K562 (cell line): Measurements from ENCODE around the gene MECR. TPM values are rescaled to one million over a fixed set of nuclear protein-coding genes. Genes with fewer than 3 reads are reported as not detected.

Experiments
- ATAC-seq: fragments of 200-7000 bp; cut with Tn5 transposase; 3 replicates; pipeline ENCODE4 v1.9.1; 2020; ENCODE audit warnings: moderate library complexity
- BruUV-seq: library from RNA; stranded (reverse); fragments of 400-500 nt; replicated peaks from 2 replicates; lab custom pipeline; 2021; lab: Mats Ljungman, UMichigan
- CTCF ChIA-PET: fragments of 300-600 bp; formaldehyde crosslinking; extraction: SDS; loops from one replicate; lab custom pipeline; 2021; ENCODE audit warnings: low intra/inter-chr PET ratio; lab: Yijun Ruan, JAX
- POLR2A ChIA-PET: fragments of 300-600, 350-650 bp; sonication (Branson Sonifier 250); formaldehyde crosslinking; extraction: SDS; loops from one replicate; lab custom pipeline; 2021; ENCODE audit warnings: antibody characterized with exemption, inconsistent platforms; lab: Yijun Ruan, JAX
- DNase-seq, 4 experiments: peaks; one replicate each; pipeline versions ENCODE4 v3.0.0 to v3.0.0-alpha.2; 2011 to 2018; ENCODE audit warnings: low spot score in 3 of 4, mixed read lengths in 3 of 4; ENCODE audit errors: extremely low read depth in 1 of 4
- FAIRE-seq: peaks from 2 replicates; lab custom pipeline; 2011; peaks lifted over from hg19 to GRCh38; lab: Jason Lieb, UNC
- H2AFZ ChIP-seq: 2 replicates; pipeline ENCODE4 v1.6.0; 2011; ENCODE audit warnings: low read depth, low read length, control low read depth, inconsistent platforms
- H3K27ac ChIP-seq: fragments of 200-600 bp; 3 replicates; pipeline ENCODE4 v1.8.0; 2011; ENCODE audit warnings: low read depth, mild to moderate bottlenecking, control low read depth, inconsistent platforms, low read length, moderate library complexity, mixed read lengths; ENCODE audit errors: extremely low read depth
- H3K27me3 ChIP-seq, 2 experiments: fragments of 300-600 bp in 1 of 2; 2 replicates in 1 of 2; 3 replicates in 1 of 2; pipeline versions ENCODE4 v1.6.0 to v1.8.0; 2011; ENCODE audit warnings: inconsistent platforms in 2 of 2, low read length in 2 of 2, mild to moderate bottlenecking in 1 of 2, mixed read lengths in 1 of 2, moderate library complexity in 1 of 2; ENCODE audit not compliant: control insufficient read depth in 2 of 2, insufficient read depth in 2 of 2
- H3K36me3 ChIP-seq: fragments of 300-600 bp; 3 replicates; pipeline ENCODE4 v1.8.0; 2011; ENCODE audit warnings: mild to moderate bottlenecking, low read length, inconsistent platforms; ENCODE audit not compliant: control insufficient read depth, insufficient read depth
- H3K4me1 ChIP-seq, 2 experiments: fragments of 200-600 bp in 1 of 2; replicated peaks in 1 of 2; 2 replicates in 1 of 2; 3 replicates in 1 of 2; pipeline versions ENCODE4 v1.5.1 to v1.8.0; 2011; ENCODE audit warnings: inconsistent platforms in 2 of 2, low read length in 2 of 2, mild to moderate bottlenecking in 1 of 2, mixed read lengths in 1 of 2, moderate library complexity in 1 of 2; ENCODE audit not compliant: control insufficient read depth in 2 of 2, insufficient read depth in 2 of 2
- H3K4me2 ChIP-seq: 2 replicates; pipeline ENCODE4 v1.6.1; 2011; ENCODE audit warnings: low read length, control low read depth, inconsistent platforms, mixed read lengths; ENCODE audit not compliant: insufficient read depth
- H3K4me3 ChIP-seq: fragments of 200-600 bp; sonication (generic), shearing (Covaris generic); 2 replicates; pipeline ENCODE4 v1.5.1; 2016; ENCODE audit warnings: control low read depth, inconsistent platforms
- H3K79me2 ChIP-seq: fragments of 200-600 bp; 3 replicates; pipeline ENCODE4 v1.8.0; 2011; ENCODE audit warnings: low read length, inconsistent platforms; ENCODE audit not compliant: control insufficient read depth, insufficient read depth
- H3K9ac ChIP-seq, 2 experiments: 2 replicates each; pipeline versions ENCODE4 v1.6.0 to v1.6.1; 2011; ENCODE audit warnings: low read depth in 2 of 2, low read length in 2 of 2, control low read depth in 1 of 2, inconsistent platforms in 1 of 2, mild to moderate bottlenecking in 1 of 2, mixed read lengths in 1 of 2; ENCODE audit not compliant: insufficient read depth in 1 of 2
- H3K9me1 ChIP-seq: one replicate; pipeline ENCODE4 v1.6.0; 2011; ENCODE audit warnings: inconsistent platforms, mild to moderate bottlenecking, low read length, moderate library complexity; ENCODE audit not compliant: control insufficient read depth, insufficient read depth
- H3K9me3 ChIP-seq: replicated peaks from 2 replicates; pipeline ENCODE4 v1.5.1; 2011; ENCODE audit warnings: low read depth, low read length, inconsistent platforms; ENCODE audit not compliant: control insufficient read depth, insufficient read depth
- H4K20me1 ChIP-seq: replicated peaks from 2 replicates; pipeline ENCODE4 v1.6.1; 2011; ENCODE audit warnings: low read length, inconsistent platforms, mixed read lengths; ENCODE audit not compliant: control insufficient read depth, insufficient read depth
- ADNP ChIP-seq: fragments of 200-800 bp; sonication (Bioruptor generic); IDR thresholded peaks from 2 replicates; pipeline ENCODE4 v1.6.1; 2016; ENCODE audit warnings: missing genetic modification characterization, missing compliant biosample characterization
- BCOR ChIP-seq: fragments of 450-650 bp; IDR thresholded peaks from 2 replicates; pipeline ENCODE4 v1.6.1; 2016
- HDAC2 ChIP-seq: fragments of 450-650 bp; IDR thresholded peaks from 2 replicates; pipeline ENCODE4 v1.6.1; 2016; ENCODE audit warnings: mild to moderate bottlenecking
- KDM1A ChIP-seq, 2 experiments: fragments of 450-650 bp; IDR thresholded peaks; 2 replicates each; pipeline ENCODE4 v1.6.1; 2016; ENCODE audit warnings: mild to moderate bottlenecking in 2 of 2
- MTA1 ChIP-seq: fragments of 450-650 bp; IDR thresholded peaks from 2 replicates; pipeline ENCODE4 v1.6.1; 2017; ENCODE audit warnings: borderline replicate concordance
- NFATC3 ChIP-seq: fragments of 450-650 bp; IDR thresholded peaks from 2 replicates; pipeline ENCODE4 v1.6.1; 2017; ENCODE audit warnings: mild to moderate bottlenecking
- RBM25 ChIP-seq: fragments of 200-400 bp; formaldehyde crosslinking; IDR thresholded peaks from 2 replicates; pipeline ENCODE4 v1.6.1; 2018; ENCODE audit warnings: low read length, low read depth, moderate library complexity; ENCODE audit not compliant: severe bottlenecking
- RCOR1 ChIP-seq, 2 experiments: IDR thresholded peaks; 2 replicates each; pipeline ENCODE4 v1.6.1; 2012; ENCODE audit warnings: low read depth in 2 of 2, low read length in 2 of 2, borderline replicate concordance in 1 of 2, improper control_type of control experiment in 1 of 2
- SMARCA5 ChIP-seq: fragments of 450-650 bp; IDR thresholded peaks from 2 replicates; pipeline ENCODE4 v1.6.1; 2016
- U2AF1 ChIP-seq: fragments of 200-400 bp; formaldehyde crosslinking; optimal IDR thresholded peaks from 2 replicates; pipeline ENCODE3; 2017; ENCODE audit warnings: mild to moderate bottlenecking, low read depth, low read length, moderate library complexity
- WGBS: fragments of 100-300 bp; shearing (Covaris generic); methylation state at CpG from one replicate; pipeline ENCODE4 v1.1.6; 2016; ENCODE audit warnings: low coverage, mixed read lengths; ENCODE audit not compliant: insufficient coverage; ENCODE audit errors: missing lambda C conversion rate; 5-methylcytosine and 5-hydroxymethylcytosine counted together
- in situ Hi-C: fragments of 300-500 bp; cut with MboI; formaldehyde crosslinking; loops from 4 replicates; pipeline ENCODE4 v1.15.0; 2018; ENCODE audit warnings: inconsistent platforms, mixed read lengths
- intact Hi-C: fragments of 100-400 bp; cut with micrococcal nuclease; formaldehyde crosslinking; loops from 2 replicates; pipeline ENCODE4 v1.14.2; 2022
- polyA plus RNA-seq, 8 experiments: library from polyadenylated mRNA; depleted of rRNA in 4 of 8; stranded (reverse) in 5 of 8; unstranded in 3 of 8; fragments of >200 nt; fragmentation: Nextera tagmentation in 2 of 8; fragmentation: Illumina TruSeq in 1 of 8; extraction: Ambion mirVana in 2 of 8; extraction: Trizol in 1 of 8; gene quantifications; 2 replicates each; pipeline versions ENCODE4 v1.2.1 to v1.2.3, GENCODE V29; 2011 to 2014; ENCODE audit warnings: inconsistent platforms in 1 of 8, missing spikeins in 1 of 8
- total RNA-seq, 7 experiments: library from RNA; depleted of rRNA in 6 of 7; stranded (reverse); fragments of >200 nt in 6 of 7; fragmentation: Illumina TruSeq in 2 of 7; extraction: Trizol in 2 of 7; gene quantifications; 2 replicates each; pipeline versions ENCODE4 v1.2.1 to v1.2.3, GENCODE V29; 2011 to 2021; ENCODE audit warnings: low replicate concordance in 1 of 7

MECR gene
- total and polyA plus RNA-seq, 9 of the 15 experiments (the other 6 are each of a cell fraction or from before 2014, with no cell fraction given) = 10.4 to 58.6 (median 42.9) TPM

- Histone ChIP-seq H3K27me3 (no peaks in the 10 kb centered on the region), H3K79me2 (peaks cover 36% of the 10 kb centered on the region), H3K27ac (peak overlapping the region; percentile 75), H3K9me1 (no peaks in the 10 kb centered on the region), H3K4me1 (peaks cover 7 to 12% of the 10 kb centered on the region in 2 experiments; a peak in 3 of 5 replicates), H3K4me3 (peak overlapping the region; percentile 78), H3K9me3 (no peaks in the 10 kb centered on the region), H4K20me1 (0 out of 2 replicates have a peak, but pooled peaks cover 3% of the 10 kb centered on the region), H3K4me2 (peak overlapping the region; percentile 81), H2AFZ (peak overlapping the region; percentile 98), H3K9ac (peak overlapping the region; percentile 83 to 94), H3K36me3 (peaks cover 18% of the 10 kb centered on the region; the same call in 2 of the 3 replicates)
- WGBS = 0% methylated on average over 4 of the region's 4 CpGs
- POLR2A ChIA-PET = interaction anchor here (0.7 to 3.0 kb wide), 4 partner anchors 10 to 1631 kb away, joined by 3 to 18 read pairs (median 3); no protein-coding TSS in a partner anchor
- ATAC-seq (no peak), FAIRE-seq (no peak), DNase-seq (no peak)
- TF ChIP-seq KDM1A (IDR thresholded peaks at IDR 0.05) (peak; percentile 24 to 80; a peak in 3 of 4 replicates), NFATC3 (0 out of 2 replicates have a peak, but pooled peaks have one; percentile 22), RCOR1 (IDR thresholded peaks at IDR 0.05; ENCODE audit: borderline replicate concordance in 1 of 2, low read depth in 2 of 2, low read length in 2 of 2) (peak in 1 of 2 experiments; percentile 65; a peak in 2 of 4 replicates), ADNP (tag) (peak; percentile 65), BCOR (peak; percentile 88), MTA1 (no peak), RBM25 (peak; percentile 89), HDAC2 (peak; percentile 30; the same call in 1 of the 2 replicates), SMARCA5 (peak; percentile 28; the same call in 1 of the 2 replicates), U2AF1 (no peak)
- BruUV-seq = no TSS peak
- in situ Hi-C loops (loop anchor here (10.0 kb wide), 2 partner anchors 475 to 875 kb away; no protein-coding TSS in a partner anchor), intact Hi-C loops (loop anchor here (10.0 kb wide), 2 partner anchors 885 to 1545 kb away; no protein-coding TSS in a partner anchor)
- CTCF ChIA-PET = no interaction called here
Observed at GRCh38 chr1:29230204-29230552, 556 bp downstream of the MECR start.
